ENCODE measurements around the gene TMEM131L.

Gene TMEM131L

DNA sequence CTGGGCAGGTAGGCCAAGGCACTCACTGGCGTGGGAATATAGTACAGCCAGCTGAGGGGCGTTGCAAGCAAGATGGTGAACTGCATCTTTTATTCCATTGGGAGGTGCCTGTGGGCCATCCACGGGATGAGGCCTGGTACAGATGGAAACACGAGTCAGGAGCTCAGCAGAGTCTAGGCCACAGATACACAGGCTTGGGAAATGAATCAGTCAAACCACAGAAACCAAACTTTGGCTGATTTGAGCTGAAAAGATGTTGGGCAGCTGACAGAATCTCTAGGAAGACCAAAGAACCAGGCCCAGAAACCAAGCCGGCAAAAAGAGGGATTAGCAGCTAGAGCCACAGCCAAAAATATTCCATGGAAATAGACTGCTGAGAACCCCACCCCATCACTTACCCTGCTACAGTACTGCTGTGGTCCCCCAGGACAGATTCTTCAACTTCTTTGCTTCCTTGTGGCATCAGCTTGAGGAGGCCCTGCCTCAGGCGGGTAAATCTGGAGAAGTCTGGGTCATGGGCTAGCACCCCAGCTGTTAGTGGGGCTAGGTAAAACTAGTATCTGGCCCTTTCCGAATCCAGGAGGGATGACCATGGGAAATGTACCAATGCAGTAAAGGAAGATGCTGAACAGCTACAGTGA, 75.4 kb downstream of the TMEM131L start:
- H3K27me3 ChIP-seq (ENCODE audit: low read depth, low read length), result no peaks in the 10 kb centered on the region
- no peaks in the 10 kb centered on the region for H3K9me3 ChIP-seq (ENCODE audit: insufficient read depth, low read length)
- peak overlapping the region; percentile 9 for H3K27ac ChIP-seq (ENCODE audit: low read length)
- H2AFZ ChIP-seq (ENCODE audit: low read depth, low read length), result no peak overlapping the region
- no peak overlapping the region for H3K4me2 ChIP-seq (ENCODE audit: low read length)
- H3K4me3 ChIP-seq (ENCODE audit: low read length), result no peak overlapping the region
- H3K9ac ChIP-seq (ENCODE audit: low read length), result no peak overlapping the region
- H3K79me2 ChIP-seq (ENCODE audit: low read length), result peaks cover 100% of the 10 kb centered on the region
- no peak for TF ChIP-seq EZH2phosphoT487 (IDR thresholded peaks at IDR 0.05; ENCODE audit: low read depth)
- TF ChIP-seq, protein P1, sequence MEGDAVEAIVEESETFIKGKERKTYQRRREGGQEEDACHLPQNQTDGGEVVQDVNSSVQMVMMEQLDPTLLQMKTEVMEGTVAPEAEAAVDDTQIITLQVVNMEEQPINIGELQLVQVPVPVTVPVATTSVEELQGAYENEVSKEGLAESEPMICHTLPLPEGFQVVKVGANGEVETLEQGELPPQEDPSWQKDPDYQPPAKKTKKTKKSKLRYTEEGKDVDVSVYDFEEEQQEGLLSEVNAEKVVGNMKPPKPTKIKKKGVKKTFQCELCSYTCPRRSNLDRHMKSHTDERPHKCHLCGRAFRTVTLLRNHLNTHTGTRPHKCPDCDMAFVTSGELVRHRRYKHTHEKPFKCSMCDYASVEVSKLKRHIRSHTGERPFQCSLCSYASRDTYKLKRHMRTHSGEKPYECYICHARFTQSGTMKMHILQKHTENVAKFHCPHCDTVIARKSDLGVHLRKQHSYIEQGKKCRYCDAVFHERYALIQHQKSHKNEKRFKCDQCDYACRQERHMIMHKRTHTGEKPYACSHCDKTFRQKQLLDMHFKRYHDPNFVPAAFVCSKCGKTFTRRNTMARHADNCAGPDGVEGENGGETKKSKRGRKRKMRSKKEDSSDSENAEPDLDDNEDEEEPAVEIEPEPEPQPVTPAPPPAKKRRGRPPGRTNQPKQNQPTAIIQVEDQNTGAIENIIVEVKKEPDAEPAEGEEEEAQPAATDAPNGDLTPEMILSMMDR (IDR thresholded peaks at IDR 0.05; ENCODE audit: low read depth, low read length), result no peak
- peaks cover 99% of the 10 kb centered on the region for H4K20me1 ChIP-seq (ENCODE audit: insufficient read depth, low read length)
- H3K4me1 ChIP-seq (ENCODE audit: low read length), result peaks cover 20% of the 10 kb centered on the region
- peaks cover 51% of the 10 kb centered on the region for H3K36me3 ChIP-seq (replicated peaks; ENCODE audit: low read depth, low read length)

DNA sequence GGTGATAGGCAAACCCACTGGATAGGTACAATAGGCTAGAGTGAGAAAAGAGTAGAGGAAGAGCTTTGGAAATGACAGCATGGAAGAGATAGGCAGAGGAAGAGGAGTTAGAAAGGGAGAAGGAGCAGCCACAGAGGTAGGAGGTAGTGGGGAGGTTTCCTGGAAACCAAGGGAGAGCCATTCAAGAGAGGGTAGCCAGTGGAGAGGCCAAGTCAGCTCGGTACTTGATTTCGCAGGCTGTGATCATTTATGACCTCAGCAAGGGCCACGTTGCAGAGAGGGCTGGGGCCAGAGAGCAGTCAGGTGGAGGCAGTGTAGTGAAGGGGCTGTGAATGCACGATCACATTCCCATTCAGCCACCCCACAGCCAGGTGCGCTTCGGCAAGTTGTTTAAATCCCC, 76.0 kb downstream of the TMEM131L start:
- Histone ChIP-seq H3K4me2 (ENCODE audit: low read length) (no peak overlapping the region), H2AFZ (ENCODE audit: low read depth, low read length) (no peak overlapping the region), H3K79me2 (ENCODE audit: low read length) (peaks cover 100% of the 10 kb centered on the region), H3K4me1 (ENCODE audit: low read length) (peaks cover 20% of the 10 kb centered on the region), H3K27me3 (ENCODE audit: low read depth, low read length) (no peaks in the 10 kb centered on the region), H3K9ac (ENCODE audit: low read length) (no peak overlapping the region), H3K4me3 (ENCODE audit: low read length) (no peak overlapping the region), H3K9me3 (ENCODE audit: insufficient read depth, low read length) (no peaks in the 10 kb centered on the region), H3K36me3 (replicated peaks; ENCODE audit: low read depth, low read length) (peaks cover 49% of the 10 kb centered on the region), H4K20me1 (ENCODE audit: insufficient read depth, low read length) (peaks cover 99% of the 10 kb centered on the region), H3K27ac (ENCODE audit: low read length) (peak overlapping the region; percentile 9; the same call in 1 of the 2 replicates)
- TF ChIP-seq, protein P1 (IDR thresholded peaks at IDR 0.05; ENCODE audit: low read depth, low read length), result no peak
- TF ChIP-seq EZH2phosphoT487 (IDR thresholded peaks at IDR 0.05; ENCODE audit: low read depth), result no peak

DNA sequence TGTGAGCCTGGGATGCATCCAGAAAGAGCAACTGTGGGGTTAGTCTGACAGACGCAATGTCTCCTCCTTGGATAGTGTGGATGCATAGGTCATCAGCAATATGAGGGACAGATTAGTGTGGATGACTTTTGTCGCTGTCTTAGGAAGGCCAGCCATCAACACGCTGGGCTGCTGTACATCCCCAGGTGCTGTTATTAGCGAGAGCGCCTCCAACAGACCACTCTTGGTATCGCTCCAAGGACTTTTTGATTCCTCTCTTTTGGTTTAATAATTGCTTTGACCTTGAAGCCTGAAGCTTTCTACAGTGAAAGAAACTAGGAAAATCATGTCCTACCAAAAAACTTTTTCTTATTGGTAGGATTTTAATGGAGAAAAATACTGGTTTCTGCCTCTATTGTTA, 76.7 kb downstream of the TMEM131L start:
- H3K79me2 ChIP-seq (ENCODE audit: low read length), result peaks cover 100% of the 10 kb centered on the region
- peaks cover 52% of the 10 kb centered on the region for H3K36me3 ChIP-seq (replicated peaks; ENCODE audit: low read depth, low read length)
- H3K9me3 ChIP-seq (ENCODE audit: insufficient read depth, low read length), result no peaks in the 10 kb centered on the region
- H4K20me1 ChIP-seq (ENCODE audit: insufficient read depth, low read length), result peaks cover 99% of the 10 kb centered on the region
- TF ChIP-seq EZH2phosphoT487 (IDR thresholded peaks at IDR 0.05; ENCODE audit: low read depth), result no peak
- TF ChIP-seq, protein P1 (IDR thresholded peaks at IDR 0.05; ENCODE audit: low read depth, low read length), result peak; percentile 68
- H3K27ac ChIP-seq (ENCODE audit: low read length), result no peak overlapping the region
- no peaks in the 10 kb centered on the region for H3K27me3 ChIP-seq (ENCODE audit: low read depth, low read length)
- no peak overlapping the region for H3K4me3 ChIP-seq (ENCODE audit: low read length)
- no peak overlapping the region for H2AFZ ChIP-seq (ENCODE audit: low read depth, low read length)
- peaks cover 20% of the 10 kb centered on the region for H3K4me1 ChIP-seq (ENCODE audit: low read length)
- no peak overlapping the region for H3K9ac ChIP-seq (ENCODE audit: low read length)
- no peak overlapping the region for H3K4me2 ChIP-seq (ENCODE audit: low read length)

DNA sequence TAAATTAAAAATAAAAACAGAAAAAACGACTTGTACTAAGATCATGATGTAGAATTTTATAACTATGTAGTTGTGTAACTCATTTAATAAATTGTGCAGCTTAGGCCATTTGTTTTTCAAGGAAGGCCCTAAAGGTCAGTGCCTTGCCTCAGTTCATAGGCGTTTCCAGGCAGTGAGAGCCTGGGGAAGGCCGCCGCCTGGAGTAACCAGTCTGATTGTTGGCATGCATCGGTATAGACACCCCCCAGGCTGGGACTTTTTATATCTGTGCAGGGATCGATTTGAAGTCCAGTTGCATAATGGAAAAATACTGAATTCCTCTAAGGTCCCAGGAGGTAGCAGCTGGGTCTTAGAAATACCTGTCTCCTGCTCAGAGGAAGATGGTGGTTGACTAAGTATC, 77.2 kb downstream of the TMEM131L start:
- Histone ChIP-seq H3K9ac (ENCODE audit: low read length) (no peak overlapping the region), H3K9me3 (ENCODE audit: insufficient read depth, low read length) (no peaks in the 10 kb centered on the region), H3K27ac (ENCODE audit: low read length) (no peak overlapping the region), H3K4me2 (ENCODE audit: low read length) (no peak overlapping the region), H3K27me3 (ENCODE audit: low read depth, low read length) (no peaks in the 10 kb centered on the region), H4K20me1 (ENCODE audit: insufficient read depth, low read length) (peaks cover 99% of the 10 kb centered on the region), H3K36me3 (replicated peaks; ENCODE audit: low read depth, low read length) (peaks cover 48% of the 10 kb centered on the region), H2AFZ (ENCODE audit: low read depth, low read length) (no peak overlapping the region), H3K79me2 (ENCODE audit: low read length) (peaks cover 100% of the 10 kb centered on the region), H3K4me3 (ENCODE audit: low read length) (no peak overlapping the region), H3K4me1 (ENCODE audit: low read length) (peaks cover 20% of the 10 kb centered on the region)
- TF ChIP-seq, protein P1 (IDR thresholded peaks at IDR 0.05; ENCODE audit: low read depth, low read length), result no peak
- no peak for TF ChIP-seq EZH2phosphoT487 (IDR thresholded peaks at IDR 0.05; ENCODE audit: low read depth)
